ENCODE results near the gene TMEM229B.

Gene TMEM229B

GRCh38 chr14:67510836-67511235, 22.3 kb upstream of the TMEM229B start:
- Histone ChIP-seq H3K9me3 (ENCODE audit: insufficient read depth, low read length) (no peaks in the 10 kb centered on the region), H3K27ac (ENCODE audit: low read length) (no peak overlapping the region), H3K4me1 (ENCODE audit: low read length) (peaks cover 28% of the 10 kb centered on the region), H3K36me3 (replicated peaks; ENCODE audit: low read depth, low read length) (no peaks in the 10 kb centered on the region), H3K4me2 (ENCODE audit: low read length) (no peak overlapping the region), H3K9ac (ENCODE audit: low read length) (no peak overlapping the region), H4K20me1 (ENCODE audit: insufficient read depth, low read length) (no peaks in the 10 kb centered on the region), H2AFZ (ENCODE audit: low read depth, low read length) (no peak overlapping the region), H3K27me3 (ENCODE audit: low read depth, low read length) (peaks cover 72% of the 10 kb centered on the region), H3K4me3 (ENCODE audit: low read length) (no peak overlapping the region), H3K79me2 (ENCODE audit: low read length) (no peaks in the 10 kb centered on the region)
- no peak for TF ChIP-seq CTCF (IDR thresholded peaks at IDR 0.05; ENCODE audit: low read depth, low read length)
- no peak for TF ChIP-seq EZH2phosphoT487 (IDR thresholded peaks at IDR 0.05; ENCODE audit: low read depth)

- Histone ChIP-seq H3K27ac (ENCODE audit: low read length) (no peak overlapping the region), H3K79me2 (ENCODE audit: low read length) (no peaks in the 10 kb centered on the region), H3K4me1 (ENCODE audit: low read length) (peaks cover 24% of the 10 kb centered on the region), H3K4me3 (ENCODE audit: low read length) (no peak overlapping the region), H3K36me3 (replicated peaks; ENCODE audit: low read depth, low read length) (no peaks in the 10 kb centered on the region), H3K9me3 (ENCODE audit: insufficient read depth, low read length) (no peaks in the 10 kb centered on the region), H3K4me2 (ENCODE audit: low read length) (no peak overlapping the region), H3K27me3 (ENCODE audit: low read depth, low read length) (peaks cover 72% of the 10 kb centered on the region), H3K9ac (ENCODE audit: low read length) (no peak overlapping the region), H2AFZ (ENCODE audit: low read depth, low read length) (no peak overlapping the region), H4K20me1 (ENCODE audit: insufficient read depth, low read length) (no peaks in the 10 kb centered on the region)
- TF ChIP-seq EZH2phosphoT487 (IDR thresholded peaks at IDR 0.05; ENCODE audit: low read depth) (no peak), CTCF (IDR thresholded peaks at IDR 0.05; ENCODE audit: low read depth, low read length) (no peak)
Observed at GRCh38 chr14:67510121-67510520, 21.6 kb upstream of the TMEM229B start.

- no peak overlapping the region for H2AFZ ChIP-seq (ENCODE audit: low read depth, low read length)
- H3K4me2 ChIP-seq (ENCODE audit: low read length), result no peak overlapping the region
- no peak overlapping the region for H3K27ac ChIP-seq (ENCODE audit: low read length)
- H4K20me1 ChIP-seq (ENCODE audit: insufficient read depth, low read length), result no peaks in the 10 kb centered on the region
- no peak overlapping the region for H3K9ac ChIP-seq (ENCODE audit: low read length)
- H3K4me1 ChIP-seq (ENCODE audit: low read length), result peaks cover 18% of the 10 kb centered on the region
- TF ChIP-seq CTCF (IDR thresholded peaks at IDR 0.05; ENCODE audit: low read depth, low read length) (no peak), EZH2phosphoT487 (IDR thresholded peaks at IDR 0.05; ENCODE audit: low read depth) (no peak)
- no peaks in the 10 kb centered on the region for H3K79me2 ChIP-seq (ENCODE audit: low read length)
- no peaks in the 10 kb centered on the region for H3K9me3 ChIP-seq (ENCODE audit: insufficient read depth, low read length)
- no peak overlapping the region for H3K4me3 ChIP-seq (ENCODE audit: low read length)
- no peaks in the 10 kb centered on the region for H3K36me3 ChIP-seq (replicated peaks; ENCODE audit: low read depth, low read length)
- H3K27me3 ChIP-seq (ENCODE audit: low read depth, low read length), result peaks cover 66% of the 10 kb centered on the region
Observed at GRCh38 chr14:67508956-67509355, 20.4 kb upstream of the TMEM229B start.

GRCh38 chr14:67505254-67505653, 16.7 kb upstream of the TMEM229B start:
- Histone ChIP-seq H3K27ac (ENCODE audit: low read length) (no peak overlapping the region), H3K4me3 (ENCODE audit: low read length) (no peak overlapping the region), H4K20me1 (ENCODE audit: insufficient read depth, low read length) (no peaks in the 10 kb centered on the region), H3K27me3 (ENCODE audit: low read depth, low read length) (peaks cover 44% of the 10 kb centered on the region), H3K9ac (ENCODE audit: low read length) (no peak overlapping the region), H3K36me3 (replicated peaks; ENCODE audit: low read depth, low read length) (no peaks in the 10 kb centered on the region), H3K4me2 (ENCODE audit: low read length) (no peak overlapping the region), H3K4me1 (ENCODE audit: low read length) (peaks cover 3% of the 10 kb centered on the region; the same call in 1 of the 2 replicates), H3K79me2 (ENCODE audit: low read length) (no peaks in the 10 kb centered on the region), H2AFZ (ENCODE audit: low read depth, low read length) (no peak overlapping the region), H3K9me3 (ENCODE audit: insufficient read depth, low read length) (no peaks in the 10 kb centered on the region)
- TF ChIP-seq EZH2phosphoT487 (IDR thresholded peaks at IDR 0.05; ENCODE audit: low read depth), result no peak
- no peak for TF ChIP-seq CTCF (IDR thresholded peaks at IDR 0.05; ENCODE audit: low read depth, low read length)

All from OCI-LY3 (cell line).